ENCODE data around the gene DGKD.

GRCh38 chr2:233433029-233433428 is 78.7 kb downstream of the DGKD start:
- TF ChIP-seq CTCF (IDR thresholded peaks at IDR 0.05; ENCODE audit: insufficient read depth, low read depth, low read length), result no peak
- no peak for TF ChIP-seq EZH2 (IDR thresholded peaks at IDR 0.05; ENCODE audit: insufficient read depth, low read length)
